Measurements from ENCODE around the gene PRAC1. TPM values are rescaled to one million over a fixed set of nuclear protein-coding genes. Genes with fewer than 3 reads are reported as not detected.

PRAC1 gene
- total and polyA plus RNA-seq, 2 of the 8 experiments (the other 6 are each of a cell fraction or from before 2014, with no cell fraction given): not detected

GRCh38 chr17:48719642-48720265 lies 2.6 kb downstream of the PRAC1 start:
- H3K79me1 ChIP-seq (ENCODE audit: low read depth, low read length): no peaks in the 10 kb centered on the region
- no peak overlapping the region for H2BK120ac ChIP-seq (replicated peaks; ENCODE audit: low read depth, low read length)
- no peak overlapping the region for H3K4ac ChIP-seq (replicated peaks; ENCODE audit: insufficient read length, low read depth, low read length)
- no peaks in the 10 kb centered on the region for H3K79me2 ChIP-seq (ENCODE audit: control insufficient read depth in 1 of 2, insufficient read depth in 2 of 2, low read length in 2 of 2)
- H3K23me2 ChIP-seq (ENCODE audit: low read depth, low read length): peaks cover 7% of the 10 kb centered on the region; the same call in 1 of the 2 replicates
- no peak overlapping the region for H4K8ac ChIP-seq (ENCODE audit: extremely low read depth, insufficient read depth, low read length)
- H3K4me2 ChIP-seq (ENCODE audit: insufficient read depth in 1 of 2, low read depth in 2 of 2, low read length in 2 of 2): peak overlapping the region; percentile 65 to 77
- H3K4me3 ChIP-seq (ENCODE audit: extremely low read depth in 1 of 4, insufficient read depth in 2 of 4, low read depth in 3 of 4, low read length in 4 of 4): peak overlapping the region in 2 of 4 experiments; percentile 1 to 49; a peak in 3 of 8 replicates
- ChIA-PET POLR2A (ENCODE audit: partially characterized antibody) (interaction anchor here (0.8 to 1.7 kb wide), 4 partner anchors 10 to 19 kb away, joined by 3 to 9 read pairs (median 3); partner anchors contain the start of gene HOXB13), CTCF (ENCODE audit: partially characterized antibody) (interaction anchor here (0.7 to 13.5 kb wide), 13 partner anchors 9 to 159 kb away, joined by 3 to 147 read pairs (median 4); partner anchors contain the start of gene HOXB13)
- H2AK5ac ChIP-seq (ENCODE audit: low read depth, low read length): no peak overlapping the region
- no peak overlapping the region for H2AFZ ChIP-seq (ENCODE audit: low read length)
- H3K23ac ChIP-seq (ENCODE audit: insufficient read length): no peak overlapping the region
- FAIRE-seq: no peak
- H2BK20ac ChIP-seq (ENCODE audit: low read length): 0 out of 2 replicates have a peak overlapping the region, but pooled peaks have one; percentile 32
- peaks cover 73 to 100% (median 90%) of the 10 kb centered on the region in 4 experiments for H3K27me3 ChIP-seq (replicated peaks in 1 of 4; ENCODE audit: control insufficient read depth in 3 of 4, extremely low read depth in 1 of 4, insufficient read depth in 3 of 4, low read length in 3 of 4)
- no peak overlapping the region for H3K56ac ChIP-seq (replicated peaks; ENCODE audit: insufficient read length, low read depth, low read length)
- peak; percentile 75 to 79 for DNase-seq (ENCODE audit: low read depth in 1 of 2, low spot score in 2 of 2)
- H2BK12ac ChIP-seq (ENCODE audit: low read depth, low read length): peak overlapping the region; percentile 90
- H4K20me1 ChIP-seq (replicated peaks in 1 of 2; ENCODE audit: control insufficient read depth in 1 of 2, insufficient read depth in 2 of 2, low read length in 2 of 2): peaks cover 17 to 22% of the 10 kb centered on the region in 2 experiments
- peaks cover 11 to 39% (median 21%) of the 10 kb centered on the region in 4 experiments; a peak in 6 of 7 replicates for H3K4me1 ChIP-seq (replicated peaks in 1 of 4; ENCODE audit: control insufficient read depth in 3 of 4, insufficient read depth in 4 of 4, low read length in 3 of 4)
- no peak overlapping the region for H3K14ac ChIP-seq (ENCODE audit: insufficient read length)
- peak overlapping the region; percentile 87 for H3K18ac ChIP-seq (ENCODE audit: extremely low read depth, low read length)
- no peak overlapping the region for H3K27ac ChIP-seq (ENCODE audit: low read depth, low read length)
- no peak overlapping the region for H2BK5ac ChIP-seq (ENCODE audit: low read depth, low read length)
- no peak overlapping the region for H4K5ac ChIP-seq (ENCODE audit: insufficient read length, low read depth, low read length)
- H2BK15ac ChIP-seq (ENCODE audit: low read length): no peak overlapping the region
- H3K9ac ChIP-seq (replicated peaks in 1 of 4; ENCODE audit: extremely low read depth in 1 of 4, low read depth in 3 of 4, low read length in 3 of 4): no peak overlapping the region
- H3K9me3 ChIP-seq (ENCODE audit: insufficient read depth in 2 of 2, low read depth in 1 of 2, low read length in 1 of 2): no peaks in the 10 kb centered on the region
- no peak overlapping the region for H4K91ac ChIP-seq (replicated peaks; ENCODE audit: insufficient read length, low read length)
- no peaks in the 10 kb centered on the region; a peak in 1 of 8 replicates for H3K36me3 ChIP-seq (ENCODE audit: control insufficient read depth in 2 of 4, insufficient read depth in 4 of 4, low read length in 3 of 4)
- 0% methylated on average over 24 of the region's 37 CpGs; no CpG with 5 or more reads in 1 of the 2 experiments for WGBS, 2 experiments (ENCODE audit: extremely low coverage in 1 of 2, insufficient coverage in 1 of 2, insufficient read length in 1 of 2, insufficient replicate concordance in 2 of 2, low coverage in 1 of 2, low lambda C conversion rate in 2 of 2, missing lambda C conversion rate in 1 of 2)
- peak; percentile 60 for TF ChIP-seq NANOG (IDR thresholded peaks at IDR 0.05; ENCODE audit: insufficient read depth, low read depth, low read length, poor library complexity, severe bottlenecking)
- no peak for TF ChIP-seq SUZ12 (IDR thresholded peaks at IDR 0.05; ENCODE audit: low read length)
- no peak for TF ChIP-seq BRCA1 (IDR thresholded peaks at IDR 0.05; ENCODE audit: low read depth, low read length)
- TF ChIP-seq SAP30 (IDR thresholded peaks at IDR 0.05; ENCODE audit: insufficient read depth, insufficient replicate concordance, low read length): no peak
- TF ChIP-seq SIRT6 (IDR thresholded peaks at IDR 0.05; ENCODE audit: low read length): no peak
- TF ChIP-seq KDM4A (IDR thresholded peaks at IDR 0.05; ENCODE audit: low read depth, low read length, severe bottlenecking): no peak
- TF ChIP-seq JUND (IDR thresholded peaks at IDR 0.05; ENCODE audit: low read length): no peak
- no peak for TF ChIP-seq BACH1 (IDR thresholded peaks at IDR 0.05; ENCODE audit: low read length)
- no peak for TF ChIP-seq CREB1 (IDR thresholded peaks at IDR 0.05)
- TF ChIP-seq CBX8 (IDR thresholded peaks at IDR 0.05; ENCODE audit: borderline replicate concordance, low read depth, low read length): peak; percentile 19; the same call in 1 of the 2 replicates
- TF ChIP-seq SP4 (IDR thresholded peaks at IDR 0.05; ENCODE audit: low read length): no peak
- no peak for TF ChIP-seq PHF8 (conservative IDR thresholded peaks at IDR 0.05; ENCODE audit: low read depth, low read length)
- no peak for TF ChIP-seq JUN (IDR thresholded peaks at IDR 0.05; ENCODE audit: low read depth, low read length)
